ENCODE data around the gene ST3GAL3. TPM values are rescaled to one million over a fixed set of nuclear protein-coding genes. Genes with fewer than 3 reads are reported as not detected.
A peak's percentile ranks its signal among the peaks of the same experiment; 100 is the strongest.

ST3GAL3 gene
- total and polyA plus RNA-seq, 2 donors (not counting 1 experiment from before 2014, with no cell fraction given) = 13.7 to 16.3 TPM

DNA sequence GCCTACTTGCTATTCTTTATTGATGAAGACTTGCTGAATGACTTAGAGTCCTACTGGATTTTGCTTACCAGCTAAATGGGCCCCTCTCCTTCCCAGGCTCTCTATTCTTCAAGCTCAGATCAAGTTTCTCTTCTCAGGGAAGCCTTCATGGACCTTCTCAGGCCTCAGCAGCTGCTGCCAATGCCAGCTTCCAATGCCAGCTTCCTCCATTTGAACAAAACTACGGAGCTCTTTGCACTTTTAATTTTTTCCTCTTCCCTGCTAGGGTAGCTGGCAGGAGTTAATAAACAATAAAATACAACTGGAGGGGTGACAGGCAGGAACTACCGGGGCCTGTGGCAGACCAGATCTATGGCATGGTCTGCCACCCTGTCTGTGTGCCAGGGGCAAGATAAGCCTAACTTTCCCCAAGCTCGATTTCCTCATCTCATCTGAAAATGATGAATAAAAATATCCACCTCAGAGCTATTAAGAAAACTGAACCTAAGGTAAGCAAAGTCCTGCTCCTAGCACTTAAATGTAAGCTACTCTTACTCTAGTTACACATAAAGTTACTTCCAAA, 238.4 kb downstream of the ST3GAL3 start:
- H2AFZ ChIP-seq (ENCODE audit: low read length) = peak overlapping the region; percentile 87
- H3K79me2 ChIP-seq (ENCODE audit: control insufficient read depth, insufficient read depth, low read length) = peaks cover 17% of the 10 kb centered on the region
- H3K4me1 ChIP-seq (ENCODE audit: control insufficient read depth, extremely low read depth, insufficient read depth, low read length) = peaks cover 3% of the 10 kb centered on the region
- H3K9me3 ChIP-seq (ENCODE audit: control insufficient read depth, insufficient read depth, low read depth, low read length) = no peaks in the 10 kb centered on the region
- no peaks in the 10 kb centered on the region for H4K20me1 ChIP-seq (ENCODE audit: control insufficient read depth, extremely low read depth, insufficient read depth, low read length)
- peak overlapping the region; percentile 42 for H3K27ac ChIP-seq (ENCODE audit: insufficient read depth, low read length)
- peak overlapping the region; percentile 99 for H3K9ac ChIP-seq (ENCODE audit: insufficient read depth, low read length)
- H3K4me3 ChIP-seq (replicated peaks in 1 of 4; ENCODE audit: control extremely low read depth in 1 of 4, insufficient read depth in 1 of 4, low read depth in 3 of 4, low read length in 4 of 4) = peak overlapping the region; percentile 69 to 96 (median 79)
- H3K27me3 ChIP-seq (ENCODE audit: control insufficient read depth, insufficient read depth, low read length) = no peaks in the 10 kb centered on the region
- TF ChIP-seq, protein P1, sequence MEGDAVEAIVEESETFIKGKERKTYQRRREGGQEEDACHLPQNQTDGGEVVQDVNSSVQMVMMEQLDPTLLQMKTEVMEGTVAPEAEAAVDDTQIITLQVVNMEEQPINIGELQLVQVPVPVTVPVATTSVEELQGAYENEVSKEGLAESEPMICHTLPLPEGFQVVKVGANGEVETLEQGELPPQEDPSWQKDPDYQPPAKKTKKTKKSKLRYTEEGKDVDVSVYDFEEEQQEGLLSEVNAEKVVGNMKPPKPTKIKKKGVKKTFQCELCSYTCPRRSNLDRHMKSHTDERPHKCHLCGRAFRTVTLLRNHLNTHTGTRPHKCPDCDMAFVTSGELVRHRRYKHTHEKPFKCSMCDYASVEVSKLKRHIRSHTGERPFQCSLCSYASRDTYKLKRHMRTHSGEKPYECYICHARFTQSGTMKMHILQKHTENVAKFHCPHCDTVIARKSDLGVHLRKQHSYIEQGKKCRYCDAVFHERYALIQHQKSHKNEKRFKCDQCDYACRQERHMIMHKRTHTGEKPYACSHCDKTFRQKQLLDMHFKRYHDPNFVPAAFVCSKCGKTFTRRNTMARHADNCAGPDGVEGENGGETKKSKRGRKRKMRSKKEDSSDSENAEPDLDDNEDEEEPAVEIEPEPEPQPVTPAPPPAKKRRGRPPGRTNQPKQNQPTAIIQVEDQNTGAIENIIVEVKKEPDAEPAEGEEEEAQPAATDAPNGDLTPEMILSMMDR (conservative IDR thresholded peaks at IDR 0.05 in 1 of 2, IDR thresholded peaks at IDR 0.05 in 1 of 2; ENCODE audit: low read depth in 1 of 2, low read length in 2 of 2) = no peak
- no peak for TF ChIP-seq EZH2 (IDR thresholded peaks at IDR 0.05; ENCODE audit: low read length, missing control alignments)
- no peak for DNase-seq (ENCODE audit: low read depth in 2 of 2)
- H3K4me2 ChIP-seq (ENCODE audit: extremely low read depth, insufficient read depth, low read length) = peak overlapping the region; percentile 89
- peaks cover 2% of the 10 kb centered on the region for H3K36me3 ChIP-seq (ENCODE audit: control insufficient read depth, insufficient read depth, low read length)

DNA sequence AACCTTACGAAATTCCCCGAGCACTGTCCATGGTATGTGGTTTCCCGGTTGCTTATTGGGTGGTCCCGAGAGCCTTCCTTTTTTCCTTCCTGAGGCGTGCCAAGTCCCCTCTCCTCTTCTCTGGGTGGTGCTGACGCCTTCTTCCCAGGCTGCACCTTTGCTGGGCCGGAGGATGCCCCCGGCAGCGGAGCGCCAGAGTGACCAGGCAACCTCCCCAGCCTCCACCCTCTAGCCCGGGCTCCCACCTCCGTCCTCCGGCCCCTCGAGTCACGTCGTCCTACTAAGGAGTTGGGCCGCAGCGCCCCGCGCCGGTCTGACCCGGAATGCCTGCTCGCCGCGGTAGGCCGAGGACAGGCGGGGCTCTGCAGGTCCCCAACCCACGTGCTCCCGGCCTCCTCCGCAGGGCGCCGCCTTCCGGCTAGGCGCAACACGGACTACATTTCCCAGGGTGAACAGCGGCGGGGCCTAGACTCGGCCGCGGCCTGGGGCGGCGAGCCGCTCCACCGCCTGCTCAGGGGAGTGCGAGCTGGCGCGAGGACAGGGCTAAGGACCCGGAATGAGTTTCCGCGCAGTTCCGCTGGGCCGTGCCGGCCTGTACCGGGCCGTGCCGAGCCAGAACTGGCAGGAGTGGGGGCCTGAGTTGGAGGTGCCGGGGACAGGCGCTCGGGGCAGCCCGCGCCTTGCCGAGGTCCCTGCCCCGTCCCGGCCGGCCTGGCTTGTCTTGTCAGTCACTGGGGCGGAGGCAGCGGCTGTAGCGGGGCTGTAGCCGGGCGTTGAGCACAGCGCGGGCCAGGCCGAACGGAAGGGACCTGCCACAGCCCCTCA, 239.1 kb downstream of the ST3GAL3 start, which contains the start of gene IPO13:
Gene IPO13 (plus strand): TSS at position 715 of the 825 bp plus-strand sequence. CDS start 651 bp downstream, outside the sequence.
- peak within 1 kb of the TSS; percentile 69 to 96 (median 79) for H3K4me3 ChIP-seq (replicated peaks in 1 of 4; ENCODE audit: control extremely low read depth in 1 of 4, insufficient read depth in 1 of 4, low read depth in 3 of 4, low read length in 4 of 4)
- peak within 1 kb of the TSS; percentile 87 for H2AFZ ChIP-seq (ENCODE audit: low read length)
- peak within 1 kb of the TSS; percentile 95 for H3K4me2 ChIP-seq (ENCODE audit: extremely low read depth, insufficient read depth, low read length)
- H3K9ac ChIP-seq (ENCODE audit: insufficient read depth, low read length) = peak within 1 kb of the TSS; percentile 99
- peaks cover 2% of the 10 kb centered on the region for H3K36me3 ChIP-seq (ENCODE audit: control insufficient read depth, insufficient read depth, low read length)
- TF ChIP-seq EZH2 (IDR thresholded peaks at IDR 0.05; ENCODE audit: low read length, missing control alignments) = no peak
- TF ChIP-seq, protein P1 (conservative IDR thresholded peaks at IDR 0.05 in 1 of 2, IDR thresholded peaks at IDR 0.05 in 1 of 2; ENCODE audit: low read depth in 1 of 2, low read length in 2 of 2) = peak; percentile 43
- H3K4me1 ChIP-seq (ENCODE audit: control insufficient read depth, extremely low read depth, insufficient read depth, low read length) = peaks cover 3% of the 10 kb centered on the region
- H3K79me2 ChIP-seq (ENCODE audit: control insufficient read depth, insufficient read depth, low read length) = peaks cover 17% of the 10 kb centered on the region
- no peaks in the 10 kb centered on the region for H3K27me3 ChIP-seq (ENCODE audit: control insufficient read depth, insufficient read depth, low read length)
- H3K9me3 ChIP-seq (ENCODE audit: control insufficient read depth, insufficient read depth, low read depth, low read length) = no peaks in the 10 kb centered on the region
- no peaks in the 10 kb centered on the region for H4K20me1 ChIP-seq (ENCODE audit: control insufficient read depth, extremely low read depth, insufficient read depth, low read length)
- peak; percentile 94 to 95 for DNase-seq (ENCODE audit: low read depth in 2 of 2)
- H3K27ac ChIP-seq (ENCODE audit: insufficient read depth, low read length) = peak within 1 kb of the TSS; percentile 98
